ENCODE data around the gene GPR150. TPM values are rescaled to one million over a fixed set of nuclear protein-coding genes. Genes with fewer than 3 reads are reported as not detected.
A peak's percentile ranks its signal among the peaks of the same experiment; 100 is the strongest.

Gene GPR150
- total and polyA plus RNA-seq, 2 of the 13 experiments (the other 11 are each of a cell fraction or from before 2014, with no cell fraction given), result 0.03 TPM; not detected in 1

DNA sequence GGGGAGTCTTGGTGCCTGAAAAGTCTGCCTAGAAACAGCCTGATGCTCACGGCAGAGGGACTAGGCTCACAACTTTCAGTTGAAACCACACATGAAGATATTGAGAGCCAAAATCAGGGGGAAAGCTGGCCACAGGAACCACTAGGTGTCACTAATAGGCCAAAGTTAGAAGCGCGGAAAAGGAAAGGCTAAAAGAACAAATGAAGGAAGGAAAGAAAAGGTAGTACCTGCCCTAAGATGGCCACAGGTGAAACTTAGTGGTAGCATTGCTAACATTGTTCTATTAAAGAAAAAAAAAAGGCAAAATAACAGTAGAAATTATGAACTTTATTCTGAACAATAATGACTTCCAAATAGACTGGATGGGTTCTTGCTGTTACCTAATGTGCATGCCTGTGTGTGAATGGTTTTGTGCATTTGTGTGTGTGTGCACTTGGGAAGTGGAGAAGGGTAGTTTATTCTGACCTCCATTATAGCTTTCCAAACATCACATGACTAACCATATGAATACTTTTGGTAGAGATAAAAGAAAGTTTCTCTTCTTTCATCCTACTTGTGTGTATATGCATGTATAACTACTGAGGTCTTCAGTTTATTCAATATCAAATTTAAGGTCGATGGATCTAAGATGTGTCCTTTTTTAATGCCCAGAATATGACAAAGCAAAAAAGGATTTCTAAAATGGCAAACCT, 24.6 kb downstream of the GPR150 start (continued):
- TF ChIP-seq, protein P1, sequence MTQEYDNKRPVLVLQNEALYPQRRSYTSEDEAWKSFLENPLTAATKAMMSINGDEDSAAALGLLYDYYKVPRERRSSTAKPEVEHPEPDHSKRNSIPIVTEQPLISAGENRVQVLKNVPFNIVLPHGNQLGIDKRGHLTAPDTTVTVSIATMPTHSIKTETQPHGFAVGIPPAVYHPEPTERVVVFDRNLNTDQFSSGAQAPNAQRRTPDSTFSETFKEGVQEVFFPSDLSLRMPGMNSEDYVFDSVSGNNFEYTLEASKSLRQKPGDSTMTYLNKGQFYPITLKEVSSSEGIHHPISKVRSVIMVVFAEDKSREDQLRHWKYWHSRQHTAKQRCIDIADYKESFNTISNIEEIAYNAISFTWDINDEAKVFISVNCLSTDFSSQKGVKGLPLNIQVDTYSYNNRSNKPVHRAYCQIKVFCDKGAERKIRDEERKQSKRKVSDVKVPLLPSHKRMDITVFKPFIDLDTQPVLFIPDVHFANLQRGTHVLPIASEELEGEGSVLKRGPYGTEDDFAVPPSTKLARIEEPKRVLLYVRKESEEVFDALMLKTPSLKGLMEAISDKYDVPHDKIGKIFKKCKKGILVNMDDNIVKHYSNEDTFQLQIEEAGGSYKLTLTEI (CRISPR knock-in tag; conservative IDR thresholded peaks at IDR 0.05), result no peak
- TF ChIP-seq ZNF589 (CRISPR knock-in tag; conservative IDR thresholded peaks at IDR 0.05) (no peak), PAX8 (CRISPR knock-in tag; IDR thresholded peaks at IDR 0.05; ENCODE audit: borderline replicate concordance) (no peak), XRCC5 (optimal IDR thresholded peaks at IDR 0.05; ENCODE audit: low read length) (no peak), ELF1 (CRISPR knock-in tag; IDR thresholded peaks at IDR 0.05) (no peak), ATF7 (IDR thresholded peaks at IDR 0.05) (no peak), ATF7 (CRISPR knock-in tag; IDR thresholded peaks at IDR 0.05) (no peak), ZNF572 (CRISPR knock-in tag; IDR thresholded peaks at IDR 0.05) (no peak), ZFP36L2 (CRISPR knock-in tag; IDR thresholded peaks at IDR 0.05) (no peak), HNF4A (CRISPR knock-in tag; IDR thresholded peaks at IDR 0.05) (no peak), ELF3 (CRISPR knock-in tag; IDR thresholded peaks at IDR 0.05) (peak; percentile 39; the same call in 1 of the 2 replicates), NFATC3 (CRISPR knock-in tag; IDR thresholded peaks at IDR 0.05) (no peak), MLLT10 (CRISPR knock-in tag; IDR thresholded peaks at IDR 0.05) (no peak), MXI1 (IDR thresholded peaks at IDR 0.05; ENCODE audit: borderline replicate concordance, low read depth, low read length) (no peak), MAFF (IDR thresholded peaks at IDR 0.05; ENCODE audit: low read depth, low read length) (no peak), ZNF264 (CRISPR knock-in tag; IDR thresholded peaks at IDR 0.05) (no peak)
- TF ChIP-seq, protein P2, sequence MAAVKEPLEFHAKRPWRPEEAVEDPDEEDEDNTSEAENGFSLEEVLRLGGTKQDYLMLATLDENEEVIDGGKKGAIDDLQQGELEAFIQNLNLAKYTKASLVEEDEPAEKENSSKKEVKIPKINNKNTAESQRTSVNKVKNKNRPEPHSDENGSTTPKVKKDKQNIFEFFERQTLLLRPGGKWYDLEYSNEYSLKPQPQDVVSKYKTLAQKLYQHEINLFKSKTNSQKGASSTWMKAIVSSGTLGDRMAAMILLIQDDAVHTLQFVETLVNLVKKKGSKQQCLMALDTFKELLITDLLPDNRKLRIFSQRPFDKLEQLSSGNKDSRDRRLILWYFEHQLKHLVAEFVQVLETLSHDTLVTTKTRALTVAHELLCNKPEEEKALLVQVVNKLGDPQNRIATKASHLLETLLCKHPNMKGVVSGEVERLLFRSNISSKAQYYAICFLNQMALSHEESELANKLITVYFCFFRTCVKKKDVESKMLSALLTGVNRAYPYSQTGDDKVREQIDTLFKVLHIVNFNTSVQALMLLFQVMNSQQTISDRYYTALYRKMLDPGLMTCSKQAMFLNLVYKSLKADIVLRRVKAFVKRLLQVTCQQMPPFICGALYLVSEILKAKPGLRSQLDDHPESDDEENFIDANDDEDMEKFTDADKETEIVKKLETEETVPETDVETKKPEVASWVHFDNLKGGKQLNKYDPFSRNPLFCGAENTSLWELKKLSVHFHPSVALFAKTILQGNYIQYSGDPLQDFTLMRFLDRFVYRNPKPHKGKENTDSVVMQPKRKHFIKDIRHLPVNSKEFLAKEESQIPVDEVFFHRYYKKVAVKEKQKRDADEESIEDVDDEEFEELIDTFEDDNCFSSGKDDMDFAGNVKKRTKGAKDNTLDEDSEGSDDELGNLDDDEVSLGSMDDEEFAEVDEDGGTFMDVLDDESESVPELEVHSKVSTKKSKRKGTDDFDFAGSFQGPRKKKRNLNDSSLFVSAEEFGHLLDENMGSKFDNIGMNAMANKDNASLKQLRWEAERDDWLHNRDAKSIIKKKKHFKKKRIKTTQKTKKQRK (IDR thresholded peaks at IDR 0.05; ENCODE audit: low read length), result no peak
- TF ChIP-seq, protein P3, sequence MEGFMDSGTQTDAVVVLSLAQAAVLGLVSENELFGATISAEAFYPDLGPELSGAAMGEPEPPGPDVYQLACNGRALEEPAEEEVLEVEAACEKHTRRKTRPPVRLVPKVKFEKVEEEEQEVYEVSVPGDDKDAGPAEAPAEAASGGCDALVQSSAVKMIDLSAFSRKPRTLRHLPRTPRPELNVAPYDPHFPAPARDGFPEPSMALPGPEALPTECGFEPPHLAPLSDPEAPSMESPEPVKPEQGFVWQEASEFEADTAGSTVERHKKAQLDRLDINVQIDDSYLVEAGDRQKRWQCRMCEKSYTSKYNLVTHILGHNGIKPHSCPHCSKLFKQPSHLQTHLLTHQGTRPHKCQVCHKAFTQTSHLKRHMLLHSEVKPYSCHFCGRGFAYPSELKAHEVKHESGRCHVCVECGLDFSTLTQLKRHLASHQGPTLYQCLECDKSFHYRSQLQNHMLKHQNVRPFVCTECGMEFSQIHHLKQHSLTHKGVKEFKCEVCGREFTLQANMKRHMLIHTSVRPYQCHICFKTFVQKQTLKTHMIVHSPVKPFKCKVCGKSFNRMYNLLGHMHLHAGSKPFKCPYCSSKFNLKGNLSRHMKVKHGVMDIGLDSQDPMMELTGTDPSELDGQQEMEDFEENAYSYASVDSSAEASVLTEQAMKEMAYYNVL (CRISPR knock-in tag; IDR thresholded peaks at IDR 0.05; ENCODE audit: borderline replicate concordance), result peak; percentile 94
- TF ChIP-seq, protein P4, sequence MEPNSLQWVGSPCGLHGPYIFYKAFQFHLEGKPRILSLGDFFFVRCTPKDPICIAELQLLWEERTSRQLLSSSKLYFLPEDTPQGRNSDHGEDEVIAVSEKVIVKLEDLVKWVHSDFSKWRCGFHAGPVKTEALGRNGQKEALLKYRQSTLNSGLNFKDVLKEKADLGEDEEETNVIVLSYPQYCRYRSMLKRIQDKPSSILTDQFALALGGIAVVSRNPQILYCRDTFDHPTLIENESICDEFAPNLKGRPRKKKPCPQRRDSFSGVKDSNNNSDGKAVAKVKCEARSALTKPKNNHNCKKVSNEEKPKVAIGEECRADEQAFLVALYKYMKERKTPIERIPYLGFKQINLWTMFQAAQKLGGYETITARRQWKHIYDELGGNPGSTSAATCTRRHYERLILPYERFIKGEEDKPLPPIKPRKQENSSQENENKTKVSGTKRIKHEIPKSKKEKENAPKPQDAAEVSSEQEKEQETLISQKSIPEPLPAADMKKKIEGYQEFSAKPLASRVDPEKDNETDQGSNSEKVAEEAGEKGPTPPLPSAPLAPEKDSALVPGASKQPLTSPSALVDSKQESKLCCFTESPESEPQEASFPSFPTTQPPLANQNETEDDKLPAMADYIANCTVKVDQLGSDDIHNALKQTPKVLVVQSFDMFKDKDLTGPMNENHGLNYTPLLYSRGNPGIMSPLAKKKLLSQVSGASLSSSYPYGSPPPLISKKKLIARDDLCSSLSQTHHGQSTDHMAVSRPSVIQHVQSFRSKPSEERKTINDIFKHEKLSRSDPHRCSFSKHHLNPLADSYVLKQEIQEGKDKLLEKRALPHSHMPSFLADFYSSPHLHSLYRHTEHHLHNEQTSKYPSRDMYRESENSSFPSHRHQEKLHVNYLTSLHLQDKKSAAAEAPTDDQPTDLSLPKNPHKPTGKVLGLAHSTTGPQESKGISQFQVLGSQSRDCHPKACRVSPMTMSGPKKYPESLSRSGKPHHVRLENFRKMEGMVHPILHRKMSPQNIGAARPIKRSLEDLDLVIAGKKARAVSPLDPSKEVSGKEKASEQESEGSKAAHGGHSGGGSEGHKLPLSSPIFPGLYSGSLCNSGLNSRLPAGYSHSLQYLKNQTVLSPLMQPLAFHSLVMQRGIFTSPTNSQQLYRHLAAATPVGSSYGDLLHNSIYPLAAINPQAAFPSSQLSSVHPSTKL (CRISPR knock-in tag; IDR thresholded peaks at IDR 0.05), result 0 out of 2 replicates have a peak, but pooled peaks have one; percentile 22
